ENCODE results near the gene NPRL2. TPM values are rescaled to one million over a fixed set of nuclear protein-coding genes. Genes with fewer than 3 reads are reported as not detected.

Gene NPRL2
- total RNA-seq = 11.0 and 17.1 TPM in 2 replicates

DNA sequence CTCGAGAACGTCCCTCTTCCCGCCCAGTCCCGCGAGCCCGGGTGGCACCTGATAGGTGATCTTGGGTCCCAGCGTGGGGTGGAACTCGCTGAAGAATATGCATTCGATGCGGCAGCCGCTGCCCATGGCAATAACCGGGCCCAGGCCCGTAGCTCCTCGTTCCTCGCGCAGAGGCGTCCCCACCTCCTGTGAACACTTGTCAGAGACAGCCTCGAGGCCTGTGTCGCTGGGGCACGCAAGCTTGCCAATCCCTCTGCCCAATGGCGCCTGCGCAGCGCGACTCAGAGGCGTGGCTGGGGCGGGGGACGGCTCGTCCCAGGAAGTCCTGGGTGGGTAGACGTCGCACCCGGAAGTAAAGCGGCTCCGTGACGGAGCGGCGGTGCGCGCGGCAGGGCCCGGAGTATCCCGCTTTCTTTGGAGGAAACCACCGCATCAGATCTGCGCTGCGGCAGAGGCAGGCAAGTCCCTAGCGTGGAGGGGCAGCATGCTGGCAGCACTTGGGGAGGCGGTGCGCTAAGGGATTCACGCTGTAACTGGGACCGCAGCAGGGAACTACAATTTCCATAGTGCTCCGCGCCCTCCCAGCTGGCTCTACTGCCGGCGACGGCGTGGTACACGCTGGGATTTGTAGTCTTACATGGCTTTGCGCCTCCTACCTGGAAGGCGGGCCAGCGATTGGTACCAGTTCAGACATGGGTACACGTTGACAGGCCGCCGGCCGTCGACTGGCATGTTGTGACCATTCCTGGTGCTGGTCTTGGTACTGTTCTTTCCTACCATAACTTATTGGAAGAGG lies at the start of gene NPRL2, which contains the start of gene CYB561D2:
NPRL2 (minus strand) TSS at position 249 of the 796 bp plus-strand sequence; CDS start at position 126, 123 bp downstream.
CYB561D2 (plus strand) TSS at position 336 of the 796 bp plus-strand sequence. CDS start 572 bp downstream, outside the sequence.
- Histone ChIP-seq H3K4me3 (ENCODE audit: low read depth, low read length) (peak within 1 kb of the TSS; percentile 67), H3K36me3 (ENCODE audit: control insufficient read depth, insufficient read depth, low read length) (peaks cover 32% of the 10 kb centered on the region), H3K27me3 (ENCODE audit: control insufficient read depth, insufficient read depth, low read length) (no peaks in the 10 kb centered on the region)
- DNase-seq (ENCODE audit: low read depth) (peak; percentile 88), FAIRE-seq (peak; percentile 96)
- TF ChIP-seq CTCF (IDR thresholded peaks at IDR 0.05; ENCODE audit: insufficient read depth, low read length, severe bottlenecking) = no peak

DNA sequence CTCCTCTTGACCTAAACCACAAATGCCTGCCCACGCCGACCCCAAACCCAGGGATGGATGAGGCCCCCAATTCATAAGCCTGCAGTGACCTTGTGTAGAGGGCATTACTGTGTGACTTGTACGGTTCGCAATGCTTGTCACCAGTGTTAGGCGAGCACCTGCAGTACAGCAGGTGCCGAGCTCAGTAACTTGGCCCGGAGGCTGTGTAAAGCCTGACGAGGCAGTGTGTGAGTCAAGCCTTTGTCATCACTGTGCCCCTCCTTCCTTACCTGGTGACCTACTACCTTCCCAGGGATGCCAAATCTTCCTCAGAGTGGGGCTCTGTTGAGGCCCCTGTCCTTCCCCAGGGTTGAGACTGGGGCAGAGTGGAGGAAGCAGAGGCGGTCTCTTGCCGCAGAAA lies 45.9 kb upstream of the NPRL2 start:
- peaks cover 37% of the 10 kb centered on the region for H3K27me3 ChIP-seq (ENCODE audit: control insufficient read depth, insufficient read depth, low read length)
- no peak for TF ChIP-seq CTCF (IDR thresholded peaks at IDR 0.05; ENCODE audit: insufficient read depth, low read length, severe bottlenecking)
- no peak overlapping the region for H3K4me3 ChIP-seq (ENCODE audit: low read depth, low read length)
- FAIRE-seq = peak; percentile 96
- peak; percentile 90 for DNase-seq (ENCODE audit: low read depth)
- no peaks in the 10 kb centered on the region for H3K36me3 ChIP-seq (ENCODE audit: control insufficient read depth, insufficient read depth, low read length)

- DNase-seq (ENCODE audit: low read depth) (no peak), FAIRE-seq (no peak)
- Histone ChIP-seq H3K36me3 (ENCODE audit: control insufficient read depth, insufficient read depth, low read length) (no peaks in the 10 kb centered on the region), H3K4me3 (ENCODE audit: low read depth, low read length) (no peak overlapping the region), H3K27me3 (ENCODE audit: control insufficient read depth, insufficient read depth, low read length) (peaks cover 35% of the 10 kb centered on the region)
- no peak for TF ChIP-seq CTCF (IDR thresholded peaks at IDR 0.05; ENCODE audit: insufficient read depth, low read length, severe bottlenecking)
Observed at GRCh38 chr3:50395070-50395860, 44.7 kb upstream of the NPRL2 start.

DNA sequence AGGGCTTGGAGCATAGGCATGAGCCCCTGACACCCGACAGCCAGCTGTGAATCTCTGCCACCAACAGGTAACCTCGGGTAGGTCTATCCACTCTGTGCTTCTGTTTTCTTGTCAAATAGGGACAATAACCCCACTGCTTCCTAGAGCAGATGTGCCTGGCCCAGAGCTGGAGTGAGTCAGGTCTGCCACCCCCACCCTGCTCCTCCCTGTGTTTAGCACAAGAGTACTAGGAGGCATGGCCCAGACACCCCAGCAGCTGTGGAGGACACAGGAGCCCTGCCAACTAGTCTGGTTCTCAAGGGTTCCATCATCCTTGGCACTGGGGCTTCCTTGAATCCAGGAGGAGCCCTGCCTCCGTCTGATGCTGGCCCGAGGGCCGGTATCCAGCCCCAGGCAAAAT lies 42.5 kb upstream of the NPRL2 start:
- no peak for TF ChIP-seq CTCF (IDR thresholded peaks at IDR 0.05; ENCODE audit: insufficient read depth, low read length, severe bottlenecking)
- H3K27me3 ChIP-seq (ENCODE audit: control insufficient read depth, insufficient read depth, low read length) = peaks cover 24% of the 10 kb centered on the region
- no peak for DNase-seq (ENCODE audit: low read depth)

GRCh38 chr3:50392101-50392715 lies 41.6 kb upstream of the NPRL2 start:
- FAIRE-seq (no peak), DNase-seq (ENCODE audit: low read depth) (no peak)
- TF ChIP-seq CTCF (IDR thresholded peaks at IDR 0.05; ENCODE audit: insufficient read depth, low read length, severe bottlenecking) = no peak
- Histone ChIP-seq H3K36me3 (ENCODE audit: control insufficient read depth, insufficient read depth, low read length) (no peaks in the 10 kb centered on the region), H3K27me3 (ENCODE audit: control insufficient read depth, insufficient read depth, low read length) (peaks cover 18% of the 10 kb centered on the region), H3K4me3 (ENCODE audit: low read depth, low read length) (no peak overlapping the region)

More for the DNA sequence above, 42.5 kb upstream of the NPRL2 start:
- H3K36me3 ChIP-seq (ENCODE audit: control insufficient read depth, insufficient read depth, low read length) = no peaks in the 10 kb centered on the region
- FAIRE-seq = peak; percentile 23
- H3K4me3 ChIP-seq (ENCODE audit: low read depth, low read length) = no peak overlapping the region
